GM21717 (cell line): Measurements from ENCODE around the gene NAALAD2.
"Not testable (repeated sequence)": the region's sequence is repeated elsewhere in the genome, so short reads cannot be mapped to it uniquely, and the experiment has no call there.

ENCODE experiments used
- ATAC-seq: cut with Tn5 transposase; IDR thresholded peaks from one replicate; pipeline ENCODE4 v1.9.1; 2021; ENCODE audit warnings: mild to moderate bottlenecking, moderate library complexity; ENCODE audit not compliant: unreplicated experiment

The NAALAD2 gene

GRCh38 chr11:90134478-90135003 lies at the start of gene NAALAD2:
TSS of gene NAALAD2 (plus strand) at chr11:90134663. CDS start at chr11:90134759, 96 bp downstream.
- no peak for ATAC-seq

GRCh38 chr11:90085650-90086049 lies 48.8 kb upstream of the NAALAD2 start, which contains the start of gene UBTFL1:
TSS of gene UBTFL1 (plus strand) at chr11:90085950. CDS start at chr11:90085950, 0 bp downstream.
- ATAC-seq = not testable (repeated sequence)

GRCh38 chr11:90088731-90089130 lies 45.7 kb upstream of the NAALAD2 start:
- ATAC-seq = not testable (repeated sequence)

GRCh38 chr11:90095230-90095924 lies 39.1 kb upstream of the NAALAD2 start:
- ATAC-seq = not testable (repeated sequence)

GRCh38 chr11:90098261-90098660 lies 36.2 kb upstream of the NAALAD2 start:
- not testable (repeated sequence) for ATAC-seq

- ATAC-seq = no peak
Observed at GRCh38 chr11:90100431-90100830, 34.0 kb upstream of the NAALAD2 start.

GRCh38 chr11:90113541-90113940 lies 20.9 kb upstream of the NAALAD2 start:
- ATAC-seq = no peak

- ATAC-seq = no peak
Observed at GRCh38 chr11:90120191-90120590, 14.3 kb upstream of the NAALAD2 start.

- no peak for ATAC-seq
Observed at GRCh38 chr11:90124371-90124770, 10.1 kb upstream of the NAALAD2 start.

- no peak for ATAC-seq
Observed at GRCh38 chr11:90124946-90125345, 9.5 kb upstream of the NAALAD2 start.

GRCh38 chr11:90133560-90134477 lies 644 bp upstream of the NAALAD2 start:
- no peak for ATAC-seq

GRCh38 chr11:90135016-90135415 lies 553 bp downstream of the NAALAD2 start:
- no peak for ATAC-seq

- ATAC-seq = no peak
Observed at GRCh38 chr11:90148900-90149299, 14.4 kb downstream of the NAALAD2 start.

GRCh38 chr11:90166982-90167573 lies 32.6 kb downstream of the NAALAD2 start:
- not testable (repeated sequence) for ATAC-seq

GRCh38 chr11:90167704-90168103 lies 33.2 kb downstream of the NAALAD2 start:
- ATAC-seq = not testable (repeated sequence)

- ATAC-seq = no peak
Observed at GRCh38 chr11:90168571-90168970, 34.1 kb downstream of the NAALAD2 start.

GRCh38 chr11:90171359-90171758 lies 36.9 kb downstream of the NAALAD2 start:
- no peak for ATAC-seq

GRCh38 chr11:90176069-90176468 lies 41.6 kb downstream of the NAALAD2 start:
- ATAC-seq = no peak

- no peak for ATAC-seq
Observed at GRCh38 chr11:90178751-90179150, 44.3 kb downstream of the NAALAD2 start.

- no peak for ATAC-seq
Observed at GRCh38 chr11:90179923-90180322, 45.5 kb downstream of the NAALAD2 start.

- no peak for ATAC-seq
Observed at GRCh38 chr11:90187839-90188238, 53.4 kb downstream of the NAALAD2 start.
